NB4 (cell line): ENCODE results near the gene SPON1.

Experiments
- POLR2A ChIP-seq: IDR thresholded peaks from 2 replicates; pipeline ENCODE4 v1.6.1; 2011; ENCODE audit warnings: mild to moderate bottlenecking; ENCODE audit not compliant: insufficient read length; ENCODE audit errors: extremely low read depth
- TF ChIP-seq, protein P1 (sequence below): IDR thresholded peaks from one replicate; pipeline ENCODE4 v1.5.1; 2012; ENCODE audit warnings: low read depth, low read length

DNA sequence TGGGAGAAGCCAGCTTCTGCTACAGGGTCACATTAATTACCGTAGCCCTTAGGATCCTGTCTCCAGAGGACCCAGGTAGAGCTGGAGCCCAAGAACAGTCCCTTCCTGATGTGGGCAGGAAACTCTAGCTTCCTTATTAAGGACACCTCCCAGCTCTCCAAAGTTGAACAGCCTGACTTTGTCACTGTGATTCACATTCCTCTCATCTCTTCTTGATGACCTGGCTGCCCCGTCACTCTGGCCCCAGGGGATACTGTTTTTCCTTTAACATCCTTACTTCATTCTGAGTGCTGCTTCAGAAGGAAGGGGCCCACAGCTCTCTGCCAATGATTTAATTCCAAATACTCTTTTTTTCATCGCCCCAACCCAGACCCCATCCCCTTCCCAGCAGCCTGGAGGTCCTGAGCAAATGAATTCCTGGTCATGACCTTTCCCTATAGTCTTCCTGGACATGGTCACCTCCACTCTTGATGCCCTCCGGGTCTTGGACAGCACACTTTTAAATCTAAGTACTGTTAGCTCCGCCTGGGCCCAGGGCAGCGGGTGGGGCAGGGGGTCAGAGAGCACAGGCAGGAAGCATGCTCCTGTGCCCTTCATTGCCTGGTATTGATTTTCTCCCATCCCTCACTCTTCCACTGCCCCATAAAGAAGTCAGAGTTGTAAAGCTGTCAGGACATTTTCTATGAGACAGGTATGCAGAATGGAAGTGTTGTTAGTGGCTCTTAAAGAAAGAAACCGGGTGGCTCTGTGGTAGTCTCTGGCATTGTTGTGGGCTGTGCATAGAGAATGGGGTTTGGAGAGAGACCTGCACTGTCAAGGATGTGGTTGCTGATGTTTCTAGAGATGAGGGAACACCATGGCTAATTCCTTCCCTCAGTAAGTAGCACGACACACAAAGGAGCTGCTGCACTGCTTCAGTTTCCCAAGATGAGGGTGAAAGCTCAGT lies 22.3 kb upstream of the SPON1 start:
- TF ChIP-seq, protein P1, sequence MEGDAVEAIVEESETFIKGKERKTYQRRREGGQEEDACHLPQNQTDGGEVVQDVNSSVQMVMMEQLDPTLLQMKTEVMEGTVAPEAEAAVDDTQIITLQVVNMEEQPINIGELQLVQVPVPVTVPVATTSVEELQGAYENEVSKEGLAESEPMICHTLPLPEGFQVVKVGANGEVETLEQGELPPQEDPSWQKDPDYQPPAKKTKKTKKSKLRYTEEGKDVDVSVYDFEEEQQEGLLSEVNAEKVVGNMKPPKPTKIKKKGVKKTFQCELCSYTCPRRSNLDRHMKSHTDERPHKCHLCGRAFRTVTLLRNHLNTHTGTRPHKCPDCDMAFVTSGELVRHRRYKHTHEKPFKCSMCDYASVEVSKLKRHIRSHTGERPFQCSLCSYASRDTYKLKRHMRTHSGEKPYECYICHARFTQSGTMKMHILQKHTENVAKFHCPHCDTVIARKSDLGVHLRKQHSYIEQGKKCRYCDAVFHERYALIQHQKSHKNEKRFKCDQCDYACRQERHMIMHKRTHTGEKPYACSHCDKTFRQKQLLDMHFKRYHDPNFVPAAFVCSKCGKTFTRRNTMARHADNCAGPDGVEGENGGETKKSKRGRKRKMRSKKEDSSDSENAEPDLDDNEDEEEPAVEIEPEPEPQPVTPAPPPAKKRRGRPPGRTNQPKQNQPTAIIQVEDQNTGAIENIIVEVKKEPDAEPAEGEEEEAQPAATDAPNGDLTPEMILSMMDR, result no peak
- no peak for TF ChIP-seq POLR2A
